BJ (cell line): ENCODE results near the gene HSD3B7. TPM values are rescaled to one million over a fixed set of nuclear protein-coding genes. Genes with fewer than 3 reads are reported as not detected.

Experiments used
- CTCF ChIA-PET: fragments of 350-600 bp; formaldehyde crosslinking; extraction: SDS; loops from one replicate; lab custom pipeline; 2021; ENCODE audit warnings: antibody characterized with exemption, inconsistent platforms; lab: Yijun Ruan, JAX
- POLR2A ChIA-PET: fragments of 300-600 bp; sonication (Branson Sonifier 250); formaldehyde crosslinking; extraction: SDS; loops from one replicate; lab custom pipeline; 2021; ENCODE audit warnings: antibody characterized with exemption; lab: Charles Lee
- DNase-seq: peaks from one replicate; pipeline ENCODE4 v3.0.0-alpha.2; 2011; ENCODE audit warnings: low read depth
- H3K27me3 ChIP-seq: 2 replicates; pipeline ENCODE4 v1.6.0; 2011; ENCODE audit warnings: low read length; ENCODE audit not compliant: control insufficient read depth, insufficient read depth
- H3K36me3 ChIP-seq: 2 replicates; pipeline ENCODE4 v1.5.1; 2011; ENCODE audit warnings: low read length; ENCODE audit not compliant: control insufficient read depth, insufficient read depth
- H3K4me3 ChIP-seq: 2 replicates; pipeline ENCODE4 v1.5.1; 2011; ENCODE audit warnings: low read depth, mild to moderate bottlenecking, control low read depth, low read length
- CTCF ChIP-seq: IDR thresholded peaks from 2 replicates; pipeline ENCODE4 v1.5.1; 2011; ENCODE audit warnings: low read depth, mild to moderate bottlenecking, control low read depth, inconsistent platforms, low read length, moderate library complexity; ENCODE audit not compliant: insufficient read depth
- polyA plus RNA-seq: library from polyadenylated mRNA; depleted of rRNA; stranded (reverse); fragments of >200 nt; gene quantifications from 2 replicates; pipeline ENCODE4 v1.2.3, GENCODE V29; 2011

HSD3B7 gene
- polyA plus RNA-seq, 1 experiment: 25.0 TPM

- Histone ChIP-seq H3K27me3 (no peaks in the 10 kb centered on the region), H3K4me3 (no peak overlapping the region), H3K36me3 (peaks cover 49% of the 10 kb centered on the region)
- CTCF ChIA-PET: no interaction called here
- no peak for DNase-seq
- no peak for TF ChIP-seq CTCF
- POLR2A ChIA-PET: no interaction called here
Observed at GRCh38 chr16:30969246-30969842, 15.7 kb upstream of the HSD3B7 start.

GRCh38 chr16:30971298-30971697, 13.7 kb upstream of the HSD3B7 start:
- Histone ChIP-seq H3K36me3 (peaks cover 45% of the 10 kb centered on the region), H3K4me3 (no peak overlapping the region), H3K27me3 (no peaks in the 10 kb centered on the region)
- DNase-seq: no peak
- TF ChIP-seq CTCF: no peak
- POLR2A ChIA-PET: no interaction called here
- CTCF ChIA-PET: interaction anchor here (1.2 to 1.3 kb wide), 2 partner anchors 14 to 132 kb away, joined by 3 to 4 read pairs; partner anchors contain the start of gene HSD3B7

GRCh38 chr16:30972872-30973271, 12.1 kb upstream of the HSD3B7 start:
- Histone ChIP-seq H3K36me3 (peaks cover 46% of the 10 kb centered on the region), H3K4me3 (no peak overlapping the region), H3K27me3 (no peaks in the 10 kb centered on the region)
- CTCF ChIA-PET: interaction anchor here (0.9 to 1.2 kb wide), 2 partner anchors 19 to 130 kb away, joined by 3 to 4 read pairs; no protein-coding TSS in a partner anchor
- TF ChIP-seq CTCF: no peak
- POLR2A ChIA-PET: no interaction called here
- no peak for DNase-seq

GRCh38 chr16:30974348-30974747, 10.7 kb upstream of the HSD3B7 start:
- TF ChIP-seq CTCF: no peak
- no peak for DNase-seq
- POLR2A ChIA-PET: no interaction called here
- Histone ChIP-seq H3K4me3 (no peak overlapping the region), H3K36me3 (peaks cover 48% of the 10 kb centered on the region), H3K27me3 (no peaks in the 10 kb centered on the region)
- CTCF ChIA-PET: no interaction called here

- POLR2A ChIA-PET: no interaction called here
- Histone ChIP-seq H3K4me3 (no peak overlapping the region), H3K27me3 (no peaks in the 10 kb centered on the region), H3K36me3 (peaks cover 48% of the 10 kb centered on the region)
- no peak for DNase-seq
- no peak for TF ChIP-seq CTCF
- CTCF ChIA-PET: interaction anchor here (1.0 to 1.7 kb wide), 2 partner anchors 9 to 22 kb away, joined by 3 to 4 read pairs; no protein-coding TSS in a partner anchor
Observed at GRCh38 chr16:30976486-30976885, 8.5 kb upstream of the HSD3B7 start.
